GM21423 (cell line): ENCODE results near the gene ZSCAN16.

ENCODE experiments used
- ATAC-seq: cut with Tn5 transposase; IDR thresholded peaks from one replicate; pipeline ENCODE4 v1.9.1; 2021; ENCODE audit warnings: mild to moderate bottlenecking, moderate library complexity; ENCODE audit not compliant: unreplicated experiment

ZSCAN16 gene

DNA sequence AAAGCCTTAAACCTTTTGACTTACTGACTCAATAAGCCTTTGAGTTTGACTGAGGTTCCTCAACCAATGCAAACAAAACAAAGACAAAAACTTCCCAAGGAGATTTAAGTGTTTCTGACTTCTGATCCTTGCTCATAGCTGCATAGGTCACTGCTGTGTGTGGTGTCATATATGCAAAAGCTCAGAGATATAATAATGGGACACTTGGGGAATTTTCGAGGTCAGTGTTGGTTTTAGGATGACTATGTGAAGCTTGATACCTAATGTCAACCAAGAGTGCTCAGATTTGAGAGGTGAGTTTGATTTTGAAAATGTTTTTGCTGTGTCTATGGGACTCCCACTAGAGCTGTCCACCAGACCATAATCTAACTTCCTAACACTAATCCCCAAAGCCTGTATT is 43.5 kb downstream of the ZSCAN16 start:
- ATAC-seq = no peak

DNA sequence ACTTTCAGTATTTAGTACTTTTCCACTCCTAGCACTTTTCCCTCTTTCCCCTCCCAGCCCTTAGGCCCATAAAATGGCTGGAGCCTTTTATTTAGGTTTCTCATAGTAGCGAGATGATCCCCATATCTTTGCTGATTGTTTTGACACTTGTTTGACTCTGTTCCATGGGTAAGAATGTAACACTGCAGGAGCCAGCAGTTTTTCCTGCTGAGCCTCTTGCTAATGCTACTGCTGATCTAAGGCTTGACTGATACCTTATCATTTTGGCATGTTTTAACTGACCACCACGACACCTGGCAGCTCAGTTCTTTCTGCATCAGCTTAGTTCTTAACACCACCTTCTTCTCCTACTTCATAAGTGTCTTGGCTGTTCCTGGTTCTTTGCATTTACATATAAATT is 46.9 kb downstream of the ZSCAN16 start:
- no peak for ATAC-seq

GRCh38 chr6:28172006-28172405 is 47.6 kb downstream of the ZSCAN16 start:
- no peak for ATAC-seq

GRCh38 chr6:28176373-28176772 is 52.0 kb downstream of the ZSCAN16 start:
- ATAC-seq = no peak
